ENCODE measurements around the gene TMEM131L.

- TF ChIP-seq POLR2A (IDR thresholded peaks at IDR 0.05) = no peak
- TF ChIP-seq CTCF (IDR thresholded peaks at IDR 0.05) = no peak
- TF ChIP-seq EP300 (IDR thresholded peaks at IDR 0.05) = no peak
Measured at GRCh38 chr4:153458969-153459368, 7.2 kb upstream of the TMEM131L start.
